Loucy (cell line): ENCODE data around the gene MTMR2.

ENCODE experiments used
- H2AFZ ChIP-seq: fragments of 200-600 bp; sonication (generic); 2 replicates; pipeline ENCODE4 v1.6.0; 2016; ENCODE audit warnings: antibody characterized with exemption, mild to moderate bottlenecking, low read length, moderate library complexity
- H3F3A ChIP-seq: fragments of 200-600 bp; 2 replicates; pipeline ENCODE4 v1.6.0; 2016; ENCODE audit warnings: antibody characterized with exemption, low read depth, mild to moderate bottlenecking
- H3K27me3 ChIP-seq: fragments of 200-600 bp; sonication (generic); 2 replicates; pipeline ENCODE4 v1.6.1; 2014; ENCODE audit warnings: low read length, mild to moderate bottlenecking; ENCODE audit not compliant: insufficient read depth, poor library complexity, severe bottlenecking
- H3K36me3 ChIP-seq: fragments of 200-600 bp; sonication (generic); 2 replicates; pipeline ENCODE4 v1.6.1; 2016; ENCODE audit warnings: low read length; ENCODE audit not compliant: insufficient read depth
- H3K4me1 ChIP-seq: fragments of 200-600 bp; sonication (generic); 2 replicates; pipeline ENCODE4 v1.5.1; 2014; ENCODE audit warnings: low read length, mild to moderate bottlenecking; ENCODE audit not compliant: insufficient read depth, poor library complexity, severe bottlenecking
- H3K4me2 ChIP-seq: fragments of 200-600 bp; sonication (generic); 2 replicates; pipeline ENCODE4 v1.6.0; 2014; ENCODE audit warnings: antibody characterized with exemption, low read length, low read depth, mild to moderate bottlenecking; ENCODE audit not compliant: poor library complexity, severe bottlenecking
- H3K4me3 ChIP-seq: fragments of 200-600 bp; sonication (generic); 2 replicates; pipeline ENCODE4 v1.5.1; 2014; ENCODE audit warnings: low read length, mild to moderate bottlenecking, mixed read lengths; ENCODE audit not compliant: poor library complexity, severe bottlenecking
- H3K79me2 ChIP-seq: fragments of 200-600 bp; sonication (generic); 2 replicates; pipeline ENCODE4 v1.6.1; 2014; ENCODE audit warnings: low read length; ENCODE audit not compliant: insufficient read depth
- H3K9ac ChIP-seq: fragments of 200-600 bp; sonication (generic); 2 replicates; pipeline ENCODE4 v1.6.0; 2014; ENCODE audit warnings: mild to moderate bottlenecking, low read depth, low read length, moderate library complexity; ENCODE audit not compliant: poor library complexity, severe bottlenecking
- H3K9me2 ChIP-seq: fragments of 200-600 bp; sonication (generic); replicated peaks from 2 replicates; pipeline ENCODE4 v1.6.1; 2016; ENCODE audit warnings: low read depth, low read length, mixed read lengths
- H3K9me3 ChIP-seq: fragments of 200-600 bp; sonication (generic); 2 replicates; pipeline ENCODE4 v1.6.1; 2014; ENCODE audit warnings: mild to moderate bottlenecking, antibody characterized with exemption, low read length, low read depth; ENCODE audit not compliant: insufficient read depth
- H4K20me1 ChIP-seq: fragments of 200-600 bp; sonication (generic); 2 replicates; pipeline ENCODE4 v1.6.0; 2014; ENCODE audit warnings: antibody characterized with exemption, low read length, mild to moderate bottlenecking; ENCODE audit not compliant: insufficient read depth, poor library complexity, severe bottlenecking
- EZH2phosphoT487 ChIP-seq: fragments of 200-600 bp; IDR thresholded peaks from 2 replicates; pipeline ENCODE4 v1.6.1; 2018; ENCODE audit warnings: antibody characterized with exemption, mild to moderate bottlenecking, moderate library complexity, borderline replicate concordance
- TF ChIP-seq, protein P1 (sequence below): fragments of 200-600 bp; sonication (generic); conservative IDR thresholded peaks from 2 replicates; pipeline ENCODE4 v1.5.1; 2014; ENCODE audit warnings: mild to moderate bottlenecking, antibody characterized with exemption, low read length

The MTMR2 gene

GRCh38 chr11:95800438-95800837, 123.5 kb downstream of the MTMR2 start:
- H3K9me2 ChIP-seq = no peaks in the 10 kb centered on the region
- no peak overlapping the region for H2AFZ ChIP-seq
- no peak overlapping the region for H3K4me3 ChIP-seq
- H3F3A ChIP-seq = no peaks in the 10 kb centered on the region
- no peak overlapping the region for H3K9ac ChIP-seq
- H3K9me3 ChIP-seq = no peaks in the 10 kb centered on the region
- H3K79me2 ChIP-seq = peaks cover 52% of the 10 kb centered on the region
- no peaks in the 10 kb centered on the region for H3K27me3 ChIP-seq
- TF ChIP-seq, protein P1, sequence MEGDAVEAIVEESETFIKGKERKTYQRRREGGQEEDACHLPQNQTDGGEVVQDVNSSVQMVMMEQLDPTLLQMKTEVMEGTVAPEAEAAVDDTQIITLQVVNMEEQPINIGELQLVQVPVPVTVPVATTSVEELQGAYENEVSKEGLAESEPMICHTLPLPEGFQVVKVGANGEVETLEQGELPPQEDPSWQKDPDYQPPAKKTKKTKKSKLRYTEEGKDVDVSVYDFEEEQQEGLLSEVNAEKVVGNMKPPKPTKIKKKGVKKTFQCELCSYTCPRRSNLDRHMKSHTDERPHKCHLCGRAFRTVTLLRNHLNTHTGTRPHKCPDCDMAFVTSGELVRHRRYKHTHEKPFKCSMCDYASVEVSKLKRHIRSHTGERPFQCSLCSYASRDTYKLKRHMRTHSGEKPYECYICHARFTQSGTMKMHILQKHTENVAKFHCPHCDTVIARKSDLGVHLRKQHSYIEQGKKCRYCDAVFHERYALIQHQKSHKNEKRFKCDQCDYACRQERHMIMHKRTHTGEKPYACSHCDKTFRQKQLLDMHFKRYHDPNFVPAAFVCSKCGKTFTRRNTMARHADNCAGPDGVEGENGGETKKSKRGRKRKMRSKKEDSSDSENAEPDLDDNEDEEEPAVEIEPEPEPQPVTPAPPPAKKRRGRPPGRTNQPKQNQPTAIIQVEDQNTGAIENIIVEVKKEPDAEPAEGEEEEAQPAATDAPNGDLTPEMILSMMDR = no peak
- no peak for TF ChIP-seq EZH2phosphoT487
- no peak overlapping the region for H3K4me2 ChIP-seq
- peaks cover 33% of the 10 kb centered on the region for H4K20me1 ChIP-seq
- peaks cover 52% of the 10 kb centered on the region; the same call in 1 of the 2 replicates for H3K36me3 ChIP-seq
- H3K4me1 ChIP-seq = peaks cover 26% of the 10 kb centered on the region

DNA sequence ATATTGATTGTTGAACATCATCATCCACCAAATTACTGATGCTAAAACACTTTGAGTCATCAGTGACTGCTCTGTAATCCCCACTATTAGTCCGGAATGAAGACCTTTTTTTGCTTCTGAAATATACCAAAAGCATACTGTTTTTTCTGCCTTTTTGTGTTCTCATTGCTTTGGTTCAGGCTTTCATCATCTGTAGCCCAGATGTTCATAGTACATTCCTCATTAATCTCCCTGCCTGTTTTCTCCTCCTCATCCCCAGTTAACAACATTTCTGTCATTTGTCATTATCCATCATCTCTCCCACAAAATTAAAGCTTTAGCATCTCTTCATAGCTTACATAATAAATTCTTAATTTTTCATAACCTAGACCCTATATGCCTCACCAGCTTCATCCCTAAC, 124.4 kb downstream of the MTMR2 start:
- peaks cover 61% of the 10 kb centered on the region for H3K79me2 ChIP-seq
- H3K4me3 ChIP-seq = no peak overlapping the region
- H3K4me1 ChIP-seq = peaks cover 35% of the 10 kb centered on the region
- peaks cover 43% of the 10 kb centered on the region; the same call in 1 of the 2 replicates for H3K36me3 ChIP-seq
- TF ChIP-seq EZH2phosphoT487 = no peak
- TF ChIP-seq, protein P1 = no peak
- H3K9me3 ChIP-seq = no peaks in the 10 kb centered on the region
- H2AFZ ChIP-seq = no peak overlapping the region
- H3F3A ChIP-seq = no peaks in the 10 kb centered on the region
- peaks cover 42% of the 10 kb centered on the region for H4K20me1 ChIP-seq
- H3K9me2 ChIP-seq = no peaks in the 10 kb centered on the region
- no peak overlapping the region for H3K9ac ChIP-seq
- no peak overlapping the region for H3K4me2 ChIP-seq
- H3K27me3 ChIP-seq = no peaks in the 10 kb centered on the region

DNA sequence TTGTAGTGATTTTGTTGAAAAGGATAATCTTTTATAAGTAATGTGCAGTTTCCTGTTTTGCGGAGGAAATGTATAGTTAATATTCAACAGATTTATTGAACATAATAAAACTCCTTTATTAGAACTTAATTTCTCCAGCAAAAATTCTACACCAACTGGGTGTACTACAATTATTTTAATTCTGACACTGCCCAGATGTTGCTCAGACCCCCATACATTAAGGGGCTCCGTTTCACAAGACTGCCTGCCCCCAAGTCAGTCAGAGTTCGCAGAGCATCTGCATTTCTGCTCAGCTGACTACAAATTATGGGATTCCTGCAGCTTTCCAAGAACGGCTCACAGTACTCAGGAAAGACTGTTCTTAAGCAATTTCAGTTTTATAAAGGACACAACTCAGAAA, 127.4 kb downstream of the MTMR2 start:
- Histone ChIP-seq H3K4me2 (peak overlapping the region; percentile 97), H3K9ac (no peak overlapping the region), H3K9me2 (no peaks in the 10 kb centered on the region), H3K9me3 (no peaks in the 10 kb centered on the region), H3K4me3 (peak overlapping the region; percentile 23), H3K79me2 (peaks cover 86% of the 10 kb centered on the region), H3K27me3 (no peaks in the 10 kb centered on the region), H3K36me3 (peaks cover 23% of the 10 kb centered on the region; the same call in 1 of the 2 replicates), H4K20me1 (peaks cover 72% of the 10 kb centered on the region), H3K4me1 (peaks cover 62% of the 10 kb centered on the region), H2AFZ (no peak overlapping the region), H3F3A (no peaks in the 10 kb centered on the region)
- TF ChIP-seq, protein P1 = no peak
- TF ChIP-seq EZH2phosphoT487 = no peak
